DMS 273 (cell line): Measurements from ENCODE around the gene PRAMEF20.
A peak's percentile ranks its signal among the peaks of the same experiment; 100 is the strongest.

Source experiments
- DNase-seq: peaks from one replicate; lab custom pipeline; 2025; ENCODE audit not compliant: unreplicated experiment; lab: John Stamatoyannopoulos, UW

PRAMEF20 gene

DNA sequence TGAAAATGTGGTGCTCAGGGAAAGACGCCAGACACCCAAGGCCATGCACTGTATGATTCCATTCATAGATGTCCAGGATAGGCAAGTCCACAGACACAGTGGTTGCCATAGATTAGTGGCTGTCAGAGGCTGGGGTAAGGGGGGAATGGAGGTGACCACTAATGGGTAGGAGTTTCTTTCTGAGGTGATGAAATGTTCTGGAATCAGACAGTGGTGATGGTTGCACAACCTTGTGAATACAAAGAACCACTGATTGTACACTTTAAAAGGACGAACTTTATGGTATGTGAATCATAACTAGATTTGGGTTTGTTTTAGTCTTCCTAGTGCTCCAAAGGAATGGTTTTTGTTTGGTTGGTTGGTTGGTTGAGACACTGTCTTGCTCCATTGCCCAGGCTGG is 51.7 kb downstream of the PRAMEF20 start:
- no peak for DNase-seq

DNA sequence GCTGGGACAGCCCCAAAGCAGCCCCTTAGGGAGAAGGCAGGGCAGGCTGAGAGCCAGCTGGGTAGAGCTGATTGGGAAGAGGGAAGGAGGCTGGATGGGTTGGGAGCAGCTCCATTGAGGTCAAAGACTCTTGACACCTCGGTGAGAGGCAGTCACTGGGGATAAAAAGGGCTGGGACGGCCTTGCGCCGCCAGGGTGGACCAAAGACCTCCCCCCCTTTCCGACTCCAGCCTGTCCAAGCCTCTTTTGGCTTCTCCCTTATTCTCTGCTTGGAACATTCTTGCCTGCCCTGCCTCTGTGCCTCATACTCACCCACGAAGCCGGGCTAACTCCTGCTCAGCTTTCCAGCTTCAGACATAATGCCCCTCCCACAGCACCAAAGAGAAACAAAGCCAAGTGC is 52.4 kb downstream of the PRAMEF20 start:
- no peak for DNase-seq

DNA sequence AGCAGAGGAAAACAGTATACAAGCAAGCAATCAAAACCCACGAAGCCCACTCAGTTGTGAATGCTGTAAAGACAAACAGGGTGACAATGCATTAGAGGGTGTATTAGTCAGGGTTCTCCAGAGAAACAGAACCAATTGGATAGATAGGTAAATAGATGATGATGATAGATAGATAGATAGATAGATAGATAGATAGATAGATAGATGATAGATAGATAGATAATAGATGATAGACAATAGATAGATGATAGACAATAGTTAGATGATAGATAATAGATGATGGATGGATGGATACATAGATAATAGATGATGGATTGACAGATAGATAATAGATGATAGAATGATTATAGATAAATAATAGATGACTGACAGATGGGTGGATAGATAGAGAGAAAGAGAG is 55.3 kb downstream of the PRAMEF20 start:
- DNase-seq: no peak

GRCh38 chr1:13469343-13469742 is 59.1 kb downstream of the PRAMEF20 start:
- DNase-seq: peak; percentile 64
